ENCODE results near the gene LILRB3.

Gene LILRB3

DNA sequence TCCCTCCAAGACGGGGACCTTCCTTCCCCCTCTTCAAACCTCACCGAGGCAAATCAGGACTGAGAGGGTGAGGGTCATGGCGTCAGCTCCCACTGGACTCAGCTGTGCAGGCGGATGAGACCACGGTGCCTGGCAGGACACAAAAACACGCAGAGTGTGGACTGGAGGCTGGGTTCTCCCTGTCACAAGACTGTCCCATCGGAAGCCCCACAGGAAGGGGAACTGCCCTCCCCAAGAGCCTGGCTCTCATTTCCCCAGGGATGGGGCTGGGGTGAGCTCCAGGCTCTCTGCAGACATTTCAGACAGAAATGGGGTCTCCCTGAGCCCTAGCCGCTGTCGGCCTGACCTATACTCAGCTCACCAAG, 34.3 kb upstream of the LILRB3 start, which contains the start of gene LILRB5:
TSS of gene LILRB5 (minus strand) at position 158 of the 365 bp plus-strand sequence. CDS start at position 78, 80 bp downstream.
- in situ Hi-C loops (cut with MboI; ENCODE audit: low sequenced_read_pairs, unreplicated experiment): no loop called here
- no peak for DNase-seq (ENCODE audit: low spot score)
- TF ChIP-seq, protein P1, sequence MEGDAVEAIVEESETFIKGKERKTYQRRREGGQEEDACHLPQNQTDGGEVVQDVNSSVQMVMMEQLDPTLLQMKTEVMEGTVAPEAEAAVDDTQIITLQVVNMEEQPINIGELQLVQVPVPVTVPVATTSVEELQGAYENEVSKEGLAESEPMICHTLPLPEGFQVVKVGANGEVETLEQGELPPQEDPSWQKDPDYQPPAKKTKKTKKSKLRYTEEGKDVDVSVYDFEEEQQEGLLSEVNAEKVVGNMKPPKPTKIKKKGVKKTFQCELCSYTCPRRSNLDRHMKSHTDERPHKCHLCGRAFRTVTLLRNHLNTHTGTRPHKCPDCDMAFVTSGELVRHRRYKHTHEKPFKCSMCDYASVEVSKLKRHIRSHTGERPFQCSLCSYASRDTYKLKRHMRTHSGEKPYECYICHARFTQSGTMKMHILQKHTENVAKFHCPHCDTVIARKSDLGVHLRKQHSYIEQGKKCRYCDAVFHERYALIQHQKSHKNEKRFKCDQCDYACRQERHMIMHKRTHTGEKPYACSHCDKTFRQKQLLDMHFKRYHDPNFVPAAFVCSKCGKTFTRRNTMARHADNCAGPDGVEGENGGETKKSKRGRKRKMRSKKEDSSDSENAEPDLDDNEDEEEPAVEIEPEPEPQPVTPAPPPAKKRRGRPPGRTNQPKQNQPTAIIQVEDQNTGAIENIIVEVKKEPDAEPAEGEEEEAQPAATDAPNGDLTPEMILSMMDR (IDR thresholded peaks at IDR 0.05; ENCODE audit: borderline replicate concordance, control extremely low read depth, extremely low read depth, insufficient read depth, missing control alignments): no peak

GRCh38 chr19:54256250-54257115, 33.7 kb upstream of the LILRB3 start:
- TF ChIP-seq, protein P1 (IDR thresholded peaks at IDR 0.05; ENCODE audit: borderline replicate concordance, control extremely low read depth, extremely low read depth, insufficient read depth, missing control alignments): no peak
- DNase-seq (ENCODE audit: low spot score): no peak
- in situ Hi-C loops (cut with MboI; ENCODE audit: low sequenced_read_pairs, unreplicated experiment): no loop called here

GRCh38 chr19:54255105-54255775, 32.4 kb upstream of the LILRB3 start:
- in situ Hi-C loops (cut with MboI; ENCODE audit: low sequenced_read_pairs, unreplicated experiment): no loop called here
- TF ChIP-seq, protein P1 (IDR thresholded peaks at IDR 0.05; ENCODE audit: borderline replicate concordance, control extremely low read depth, extremely low read depth, insufficient read depth, missing control alignments): no peak
- no peak for DNase-seq (ENCODE audit: low spot score)

GRCh38 chr19:54254195-54254906, 31.5 kb upstream of the LILRB3 start:
- DNase-seq (ENCODE audit: low spot score): no peak
- TF ChIP-seq, protein P1 (IDR thresholded peaks at IDR 0.05; ENCODE audit: borderline replicate concordance, control extremely low read depth, extremely low read depth, insufficient read depth, missing control alignments): no peak
- in situ Hi-C loops (cut with MboI; ENCODE audit: low sequenced_read_pairs, unreplicated experiment): no loop called here

DNA sequence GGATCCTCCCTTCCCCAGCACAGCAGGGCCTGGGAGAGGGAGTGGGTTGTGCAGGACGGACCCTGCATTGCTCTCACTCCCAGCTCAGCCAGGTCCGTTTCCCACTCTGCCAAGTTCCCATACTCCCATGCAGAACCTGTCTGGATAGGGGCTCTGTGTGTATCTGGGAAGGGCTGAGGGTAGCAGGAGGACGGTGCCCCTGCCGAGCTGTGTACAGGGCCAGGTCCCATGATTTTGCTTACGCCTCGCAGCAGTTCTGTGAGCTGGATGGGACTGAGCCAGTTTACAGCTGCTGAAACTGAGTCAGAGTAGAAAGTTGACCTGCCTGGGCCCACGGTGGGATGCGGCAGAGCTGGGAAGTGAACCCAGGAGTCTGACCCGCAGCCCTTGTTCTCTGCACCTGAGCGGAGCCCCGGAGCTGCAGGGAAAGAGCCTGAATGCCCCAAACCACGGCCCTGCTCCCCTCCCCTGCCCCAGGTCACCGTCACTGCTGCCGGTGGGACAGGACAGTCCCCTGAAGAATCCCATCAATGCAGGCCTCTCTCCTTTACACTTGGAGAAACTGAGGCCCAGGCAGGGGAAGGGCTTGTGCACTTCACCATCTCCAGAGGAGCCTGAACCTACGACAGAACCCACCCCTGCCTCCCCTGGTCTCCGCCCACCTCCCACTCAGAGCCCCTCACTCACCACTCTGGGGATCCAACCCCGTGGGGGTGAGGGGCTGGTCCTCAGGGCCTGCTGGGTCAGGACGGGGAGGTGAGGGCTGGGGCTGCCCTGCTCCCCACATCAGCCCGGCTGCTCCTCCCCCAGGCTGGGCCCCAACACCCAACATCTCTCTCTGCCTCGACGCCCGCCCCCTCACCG, 30.8 kb upstream of the LILRB3 start:
- TF ChIP-seq, protein P1 (IDR thresholded peaks at IDR 0.05; ENCODE audit: borderline replicate concordance, control extremely low read depth, extremely low read depth, insufficient read depth, missing control alignments): no peak
- no peak for DNase-seq (ENCODE audit: low spot score)
- in situ Hi-C loops (cut with MboI; ENCODE audit: low sequenced_read_pairs, unreplicated experiment): no loop called here

Data from GM13976 (cell line).